Loucy (cell line): ENCODE measurements around the gene OPHN1.

Experiments
- CTCF ChIP-seq: fragments of 200-600 bp; sonication (generic); conservative IDR thresholded peaks from 2 replicates; pipeline ENCODE4 v1.5.1; 2014; ENCODE audit warnings: mild to moderate bottlenecking, antibody characterized with exemption, low read length
- EZH2phosphoT487 ChIP-seq: fragments of 200-600 bp; IDR thresholded peaks from 2 replicates; pipeline ENCODE4 v1.6.1; 2018; ENCODE audit warnings: antibody characterized with exemption, mild to moderate bottlenecking, moderate library complexity, borderline replicate concordance

- TF ChIP-seq CTCF: no peak
- no peak for TF ChIP-seq EZH2phosphoT487
These were observed 346.6 kb downstream of the OPHN1 start for GRCh38 chrX:68086709-68087108.
